ENCODE results near the gene UBR4. TPM values are rescaled to one million over a fixed set of nuclear protein-coding genes. Genes with fewer than 3 reads are reported as not detected.

Gene UBR4
- total and polyA plus RNA-seq, 2 of the 8 experiments (the other 6 are each of a cell fraction or from before 2014, with no cell fraction given), result 139 to 152 TPM

- TF ChIP-seq RNF2 (IDR thresholded peaks at IDR 0.05; ENCODE audit: borderline replicate concordance, low read depth, low read length, missing control alignments, poor library complexity, severe bottlenecking) (no peak), SP2 (IDR thresholded peaks at IDR 0.05; ENCODE audit: low read length) (no peak), TAF1 (IDR thresholded peaks at IDR 0.05; ENCODE audit: low read depth, low read length) (no peak), CTCF (IDR thresholded peaks at IDR 0.05; ENCODE audit: control extremely low read depth in 1 of 3, insufficient read depth in 1 of 3, low read depth in 1 of 3, low read length in 3 of 3) (no peak), KDM1A (IDR thresholded peaks at IDR 0.05; ENCODE audit: borderline replicate concordance, low read length) (no peak), SIX5 (IDR thresholded peaks at IDR 0.05; ENCODE audit: low read depth, low read length) (no peak), ATF3 (IDR thresholded peaks at IDR 0.05; ENCODE audit: insufficient read depth, low read depth, low read length) (no peak)
Measured at GRCh38 chr1:19110257-19110927, 99.7 kb downstream of the UBR4 start (continued).
